DND-41 (cell line): ENCODE results near the gene CYBA.

Source experiments
- EZH2 ChIP-seq: IDR thresholded peaks from 3 replicates; pipeline ENCODE4 v1.6.1; 2012; ENCODE audit warnings: borderline replicate concordance, low read depth, mild to moderate bottlenecking, moderate library complexity, low read length, inconsistent platforms; ENCODE audit not compliant: severe bottlenecking
- TF ChIP-seq, protein P1 (sequence below): IDR thresholded peaks from 2 replicates; pipeline ENCODE4 v1.5.1; 2012; ENCODE audit warnings: borderline replicate concordance, low read length, moderate library complexity, mild to moderate bottlenecking; ENCODE audit not compliant: poor library complexity, severe bottlenecking; ENCODE audit errors: extremely low read depth

DNA sequence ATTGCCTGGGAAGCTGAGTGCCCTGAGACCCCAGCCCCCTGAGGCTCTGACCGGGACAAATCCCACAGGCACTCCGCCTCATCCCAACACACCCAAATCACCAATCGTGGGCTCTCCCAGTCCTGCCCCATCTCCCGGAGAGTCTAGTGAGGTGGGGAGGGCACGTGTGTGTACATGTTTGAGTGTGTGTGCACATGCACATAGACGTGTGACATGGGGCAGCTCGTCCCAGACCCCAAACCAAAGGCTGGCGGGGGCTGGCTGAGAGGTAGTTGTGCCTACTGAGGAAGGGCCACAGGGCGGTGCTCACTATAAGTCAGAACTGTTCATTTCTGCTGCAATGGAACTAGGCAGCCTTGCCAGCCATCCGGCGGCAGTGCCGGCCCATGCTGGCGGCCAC, 26.9 kb upstream of the CYBA start:
- TF ChIP-seq, protein P1, sequence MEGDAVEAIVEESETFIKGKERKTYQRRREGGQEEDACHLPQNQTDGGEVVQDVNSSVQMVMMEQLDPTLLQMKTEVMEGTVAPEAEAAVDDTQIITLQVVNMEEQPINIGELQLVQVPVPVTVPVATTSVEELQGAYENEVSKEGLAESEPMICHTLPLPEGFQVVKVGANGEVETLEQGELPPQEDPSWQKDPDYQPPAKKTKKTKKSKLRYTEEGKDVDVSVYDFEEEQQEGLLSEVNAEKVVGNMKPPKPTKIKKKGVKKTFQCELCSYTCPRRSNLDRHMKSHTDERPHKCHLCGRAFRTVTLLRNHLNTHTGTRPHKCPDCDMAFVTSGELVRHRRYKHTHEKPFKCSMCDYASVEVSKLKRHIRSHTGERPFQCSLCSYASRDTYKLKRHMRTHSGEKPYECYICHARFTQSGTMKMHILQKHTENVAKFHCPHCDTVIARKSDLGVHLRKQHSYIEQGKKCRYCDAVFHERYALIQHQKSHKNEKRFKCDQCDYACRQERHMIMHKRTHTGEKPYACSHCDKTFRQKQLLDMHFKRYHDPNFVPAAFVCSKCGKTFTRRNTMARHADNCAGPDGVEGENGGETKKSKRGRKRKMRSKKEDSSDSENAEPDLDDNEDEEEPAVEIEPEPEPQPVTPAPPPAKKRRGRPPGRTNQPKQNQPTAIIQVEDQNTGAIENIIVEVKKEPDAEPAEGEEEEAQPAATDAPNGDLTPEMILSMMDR: no peak
- TF ChIP-seq EZH2: no peak
